ENCODE measurements around the gene HDAC11.

DNA sequence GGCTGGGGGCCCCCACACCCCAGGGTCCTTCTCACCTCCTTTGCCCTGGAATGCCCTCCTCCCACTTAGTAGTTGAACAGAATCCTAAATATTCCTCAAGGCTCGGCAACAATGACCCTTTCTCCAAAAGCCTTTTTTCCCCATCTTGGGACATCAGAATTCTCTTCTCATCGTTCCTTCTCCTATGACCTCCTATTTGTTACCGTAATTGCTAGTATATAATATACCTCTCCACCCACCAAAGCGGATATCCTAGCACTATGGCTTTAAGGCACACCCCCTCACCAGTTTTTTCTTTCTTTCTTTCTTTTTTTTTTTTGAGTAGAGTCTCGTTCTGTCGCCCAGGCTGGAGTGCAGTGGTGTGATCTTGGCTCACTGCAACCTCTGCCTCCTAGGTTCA is 16.8 kb downstream of the HDAC11 start:
- TF ChIP-seq EZH2 (IDR thresholded peaks at IDR 0.05; ENCODE audit: insufficient read depth, poor library complexity, severe bottlenecking) = no peak
- no peak for TF ChIP-seq EZH2phosphoT487 (IDR thresholded peaks at IDR 0.05; ENCODE audit: insufficient read depth, low read depth)

Measured in GM23248 (cell line).